Stimulated activated CD8-positive, alpha-beta memory T cell treated with anti-CD3 and anti-CD28 coated beads, Interleukin-7, amount 100 ng/mL, for 1 hour (primary cell): Measurements from ENCODE around the gene KREMEN1.
"Not testable (repeated sequence)": the region's sequence is repeated elsewhere in the genome, so short reads cannot be mapped to it uniquely, and the experiment has no call there.

Experiments
- DNase-seq, 2 donors: peaks; one replicate each; pipeline ENCODE4 v3.0.0-alpha.2; 2020; ENCODE audit warnings: low read depth in 2 of 2

The KREMEN1 gene

DNA sequence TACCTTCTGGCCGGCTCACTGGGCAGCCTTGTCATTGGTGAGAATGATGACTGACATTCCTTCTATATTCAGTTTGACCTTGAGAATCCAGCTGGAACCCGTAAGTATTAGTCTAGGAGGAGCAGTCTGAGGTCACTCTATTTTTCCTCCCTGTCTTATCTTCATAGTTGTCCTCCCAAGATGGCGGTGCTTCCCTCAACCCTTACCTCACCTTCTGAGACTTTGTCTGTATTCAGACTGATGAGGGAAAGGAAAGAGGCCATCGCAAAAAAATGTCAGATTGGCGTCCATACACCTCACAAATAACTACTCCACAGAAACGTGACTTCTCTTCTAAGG, 6.0 kb downstream of the KREMEN1 start:
- DNase-seq = no peak

DNA sequence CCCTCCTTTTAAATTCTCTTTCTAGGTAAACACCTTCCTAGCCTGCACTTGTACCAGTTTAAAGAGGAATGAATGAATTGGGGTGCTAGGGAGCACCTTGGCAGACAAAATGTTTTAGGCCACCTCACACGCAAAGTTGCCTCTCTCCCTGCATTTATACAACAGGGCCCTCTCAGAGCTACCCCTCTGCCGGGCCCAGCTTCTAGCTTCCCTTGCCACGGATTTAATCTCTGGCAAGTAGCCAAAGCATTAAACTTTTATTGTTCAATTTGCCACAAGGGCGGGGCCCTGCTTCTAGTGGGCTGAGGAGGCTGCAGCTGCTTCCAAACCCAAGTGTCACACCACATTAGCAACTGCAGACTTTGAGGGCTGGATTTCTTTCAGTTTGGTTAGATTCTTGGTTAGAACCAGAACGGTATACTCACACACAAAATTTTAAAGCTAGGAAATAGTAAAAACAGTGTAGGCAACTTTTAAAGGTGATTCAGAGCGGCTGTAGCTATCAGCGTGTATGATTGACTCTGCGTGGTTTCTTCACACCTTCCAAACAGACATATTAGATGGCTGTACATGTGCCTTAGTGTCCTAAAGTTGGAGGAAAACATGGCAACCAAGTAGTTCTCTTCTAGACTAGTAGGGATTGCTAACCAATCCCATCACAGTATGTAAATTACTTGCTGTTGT, 6.5 kb downstream of the KREMEN1 start:
- DNase-seq = no peak

DNA sequence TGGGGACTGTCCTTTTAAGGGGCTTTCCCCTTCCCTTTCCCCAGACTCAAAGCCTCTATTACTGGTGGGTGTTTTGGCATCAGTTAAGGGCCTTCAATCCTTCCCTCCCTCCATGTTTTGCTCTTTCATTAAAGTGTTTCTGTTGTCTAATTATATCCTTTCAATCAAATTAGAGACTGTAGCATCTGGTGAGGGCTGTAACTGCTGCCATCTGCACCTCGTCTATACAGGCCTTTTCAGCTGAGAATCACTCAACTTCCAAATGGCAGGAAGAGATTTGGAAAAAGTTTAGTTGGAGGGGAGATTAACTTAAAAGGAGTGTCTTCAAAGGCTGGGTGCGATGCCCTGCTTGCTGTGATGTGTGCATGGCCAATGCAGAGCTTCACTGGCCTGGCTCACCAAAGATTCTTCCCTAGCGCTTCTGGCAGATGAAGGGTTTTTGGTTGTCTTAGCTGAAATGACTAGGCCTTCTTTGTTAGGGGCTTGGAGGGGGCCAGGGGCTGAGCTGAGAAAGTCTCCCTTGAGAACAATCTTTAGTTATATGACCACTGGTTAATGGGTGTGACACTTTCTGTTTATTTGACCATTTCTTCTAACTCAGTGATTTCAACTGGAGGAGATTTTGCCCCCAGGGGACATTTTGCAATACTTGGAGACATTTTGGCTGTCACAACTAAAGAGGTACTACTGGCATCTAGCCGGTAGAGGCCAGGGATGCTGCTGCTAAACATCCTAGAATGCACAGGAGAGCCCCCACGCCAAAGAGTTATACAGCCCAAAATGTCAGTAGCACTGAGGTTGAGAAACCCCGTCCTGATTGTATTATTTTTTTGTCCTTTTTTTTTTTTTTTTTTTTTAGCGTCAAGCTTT, 7.5 kb downstream of the KREMEN1 start:
- DNase-seq = no peak

DNA sequence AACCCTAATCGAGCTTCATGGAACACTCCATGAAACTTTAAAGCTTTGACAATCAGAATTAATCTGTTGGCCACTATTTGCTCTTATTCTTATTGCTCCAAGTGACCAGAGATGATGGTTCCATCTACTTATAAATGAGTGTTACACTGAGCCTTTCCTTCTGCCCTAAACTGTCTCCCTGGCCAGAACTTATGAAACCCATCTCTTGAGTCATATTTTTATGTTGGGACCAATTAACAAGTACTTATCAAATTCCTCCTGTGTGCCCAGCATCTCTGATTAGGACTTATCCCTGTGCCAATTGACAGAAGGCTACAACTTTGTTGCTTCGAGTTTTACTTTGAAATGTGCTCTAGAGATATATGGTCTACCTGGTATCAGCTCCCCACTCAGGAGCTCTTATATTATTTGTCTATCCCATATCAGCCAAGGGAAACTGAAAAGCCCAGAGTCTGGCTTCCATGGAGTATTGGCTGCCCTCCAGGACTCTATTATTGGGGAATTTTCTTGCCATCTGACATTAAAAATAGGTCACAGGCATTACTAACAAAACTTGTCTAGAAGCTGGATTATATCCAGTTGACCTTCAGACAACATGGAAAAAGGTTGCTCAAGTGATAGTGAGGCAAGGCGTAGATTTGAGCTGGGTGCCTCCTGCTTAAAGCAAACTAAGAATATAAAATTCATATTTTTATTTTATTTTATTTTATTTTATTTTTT, 8.8 kb downstream of the KREMEN1 start:
- no peak for DNase-seq

DNA sequence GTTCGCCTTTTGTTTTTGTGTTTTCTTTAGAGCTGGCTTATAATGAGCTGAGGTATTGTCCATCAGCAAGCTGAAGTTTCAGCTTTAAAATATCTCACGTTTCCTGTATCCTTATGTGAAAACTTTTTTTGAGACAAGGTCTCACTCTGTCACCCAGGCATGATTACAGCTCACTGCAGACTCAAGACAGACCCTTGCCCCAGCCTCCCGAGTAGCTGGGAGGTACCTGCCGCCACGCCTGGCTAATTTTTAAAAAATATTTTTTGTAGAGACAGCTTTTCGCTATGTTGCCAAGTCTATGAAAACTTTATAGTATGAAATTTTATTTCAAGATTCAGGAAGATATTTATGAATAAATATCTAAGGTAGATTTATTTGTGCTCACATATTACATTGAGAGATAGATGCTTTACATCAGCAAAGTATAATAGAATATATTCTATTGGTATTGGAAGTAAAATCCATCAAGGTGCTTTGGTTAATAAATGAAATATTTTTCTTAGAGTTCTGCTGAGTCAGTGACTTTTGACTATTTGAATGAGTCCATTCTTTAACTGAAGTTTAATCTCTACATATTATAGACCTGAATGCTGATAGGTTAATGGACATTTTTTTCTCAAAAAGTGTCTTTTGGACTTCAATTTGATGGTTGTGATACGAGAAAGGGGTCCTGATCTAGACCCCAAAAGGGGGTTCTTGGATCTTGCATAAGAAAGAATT, 10.2 kb downstream of the KREMEN1 start:
- DNase-seq = no peak

DNA sequence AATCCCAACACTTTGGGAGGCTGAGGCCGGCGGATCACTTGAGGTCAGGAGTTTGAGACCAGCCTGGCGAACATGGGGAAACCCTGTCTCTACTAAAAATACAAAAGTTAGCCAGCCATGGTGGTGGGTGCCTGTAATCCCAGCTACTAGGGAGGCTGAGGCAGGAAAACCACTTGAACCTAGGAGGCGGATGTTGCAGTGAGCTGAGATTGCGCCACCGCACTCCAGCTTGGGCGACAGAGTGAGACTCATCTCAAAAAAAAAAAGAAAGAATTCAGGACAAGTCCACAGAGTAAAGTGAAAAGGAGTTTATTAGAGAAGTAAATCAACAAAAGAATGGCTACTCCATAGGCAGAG, 10.7 kb downstream of the KREMEN1 start:
- not testable (repeated sequence) for DNase-seq

DNA sequence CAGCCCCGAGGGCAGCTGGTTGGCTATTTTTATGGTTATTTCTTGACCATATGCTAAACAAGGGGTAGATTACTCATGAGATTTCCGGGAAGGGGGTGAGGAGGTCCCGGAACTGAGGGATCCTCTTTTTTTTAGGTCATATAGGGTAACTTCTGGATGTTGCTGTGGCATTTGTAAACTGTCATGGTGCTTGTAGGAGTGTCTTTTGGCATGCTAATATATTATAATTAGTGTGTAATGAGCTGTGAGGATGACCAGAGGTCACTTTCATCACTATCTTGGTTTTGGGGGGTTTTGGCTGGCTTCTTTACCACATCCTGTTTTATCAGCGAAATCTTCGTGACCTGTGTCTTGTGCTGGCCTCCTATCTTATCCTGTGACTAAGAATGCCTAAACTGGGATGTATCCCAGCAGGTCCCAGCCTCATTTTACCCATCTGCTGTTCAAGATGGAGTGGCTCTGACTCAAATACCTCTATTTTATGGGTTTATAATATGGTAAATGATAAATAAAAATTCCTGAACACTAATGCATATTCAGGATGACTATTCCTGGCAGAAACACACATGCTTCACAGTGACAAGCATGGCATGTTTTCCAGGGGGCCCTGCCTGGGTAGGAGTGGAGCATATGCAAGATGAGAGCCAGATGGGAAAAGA, 11.2 kb downstream of the KREMEN1 start:
- DNase-seq = no peak

DNA sequence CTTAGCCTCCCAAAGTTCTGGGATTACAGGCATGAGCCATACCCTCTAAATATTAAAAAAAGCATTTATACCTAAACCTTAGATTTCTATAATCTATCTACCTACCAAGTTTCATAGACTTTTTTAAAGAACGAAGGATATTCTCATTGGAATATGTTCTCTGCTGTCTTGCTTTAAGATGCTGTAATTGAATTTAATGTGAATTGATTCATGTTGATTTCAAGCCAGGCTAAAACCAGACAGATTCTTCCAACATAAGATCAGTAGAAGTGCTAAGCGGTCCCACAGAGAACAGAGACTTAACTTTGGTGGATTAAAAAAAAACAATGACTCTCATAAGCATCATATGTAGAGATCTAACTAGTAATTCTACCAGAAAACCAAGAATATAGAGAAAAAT, 14.2 kb downstream of the KREMEN1 start:
- DNase-seq = no peak

DNA sequence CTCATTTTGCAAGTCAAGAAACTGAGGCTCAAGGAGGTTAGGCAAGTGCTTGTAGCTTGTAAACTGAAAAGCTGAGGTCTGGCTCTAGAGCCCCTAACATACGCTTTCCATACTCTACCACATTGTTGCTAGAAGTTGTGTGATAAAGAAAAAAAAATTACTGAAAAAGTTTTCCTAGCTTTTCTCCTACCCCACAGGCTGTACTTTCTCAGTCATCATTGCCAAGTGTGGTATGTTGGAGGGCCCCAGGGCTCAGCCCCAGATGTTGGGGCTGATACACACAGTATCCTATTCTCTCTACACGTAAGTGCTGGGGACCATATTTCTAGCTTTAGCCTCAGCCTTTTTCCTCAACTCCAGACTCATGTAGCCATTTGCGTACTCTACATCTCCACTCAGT, 16.0 kb downstream of the KREMEN1 start:
- DNase-seq = no peak

DNA sequence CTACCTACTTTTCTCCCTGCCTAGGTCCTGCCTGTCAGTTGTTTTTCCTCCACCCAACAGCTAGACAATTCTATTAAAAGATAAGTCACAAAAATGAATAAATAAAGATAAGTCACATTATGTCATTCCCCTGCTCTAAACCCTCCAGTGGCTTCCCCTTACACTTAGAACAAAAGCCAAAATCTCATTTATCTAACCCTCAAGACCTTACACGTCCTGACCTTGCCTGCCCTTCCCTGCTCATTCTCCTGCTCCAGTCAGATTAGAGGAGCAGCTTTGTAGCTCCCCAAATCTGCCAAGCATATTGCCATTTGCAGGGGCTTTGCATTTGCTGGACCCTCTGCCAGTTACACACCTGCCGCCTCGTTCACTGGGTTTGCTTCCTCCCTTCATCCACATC, 16.7 kb downstream of the KREMEN1 start:
- no peak for DNase-seq

DNA sequence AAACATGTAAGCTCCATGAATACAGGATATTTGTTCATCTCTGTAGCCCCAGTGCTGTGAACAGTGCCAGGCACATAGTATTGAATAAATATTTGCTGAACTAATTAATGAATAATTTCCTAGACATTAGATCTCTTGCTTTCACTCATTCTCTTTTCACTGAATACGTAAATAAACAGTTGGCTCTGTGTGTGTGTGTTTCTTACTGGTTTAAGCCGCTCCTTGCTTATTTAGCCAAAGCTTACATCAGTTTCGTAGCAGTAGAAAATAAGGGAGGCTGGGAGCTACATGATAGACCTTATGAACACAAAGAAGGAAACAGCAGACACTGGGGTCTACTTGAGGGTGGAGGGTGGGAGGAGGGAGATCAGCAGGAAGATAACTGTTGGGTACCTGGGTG, 17.2 kb downstream of the KREMEN1 start:
- DNase-seq = no peak

DNA sequence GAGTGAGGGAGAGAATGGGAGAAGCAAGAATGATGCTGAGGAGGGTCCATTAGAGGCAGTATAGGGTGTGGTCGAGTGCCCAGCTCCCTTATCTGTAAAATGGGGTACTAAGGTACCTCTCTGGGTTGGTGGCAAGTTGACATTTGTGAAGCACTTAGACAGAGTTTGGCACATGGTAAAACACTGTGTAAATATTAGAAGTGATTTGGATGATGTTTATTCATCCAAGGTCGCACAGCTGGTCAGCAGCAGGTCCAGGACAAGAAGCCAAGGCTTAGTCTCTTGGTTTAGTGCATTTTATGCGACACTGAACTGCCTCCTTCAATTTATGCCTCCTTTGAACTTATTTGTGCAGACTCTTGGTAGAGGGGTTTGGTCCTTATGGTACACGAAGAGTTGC, 19.4 kb downstream of the KREMEN1 start:
- no peak for DNase-seq

DNA sequence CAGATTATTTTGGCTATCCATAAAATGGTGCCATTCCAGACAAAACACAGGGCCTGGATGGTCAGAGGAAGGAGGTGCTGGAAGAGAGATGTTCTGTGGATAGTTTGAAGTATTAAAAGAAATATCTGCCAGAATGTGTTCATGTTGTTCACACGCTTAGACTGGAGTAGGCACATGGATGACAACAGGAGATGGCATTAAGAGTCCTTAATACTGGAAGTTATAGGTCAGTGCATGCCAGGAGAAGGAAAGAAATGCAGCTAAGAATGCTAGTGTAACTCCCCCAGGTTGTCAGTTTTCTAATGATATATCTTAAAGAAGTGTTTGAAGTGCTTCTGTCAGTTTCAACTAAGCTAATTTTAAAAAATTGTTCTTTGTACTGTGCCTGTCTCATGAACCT, 20.2 kb downstream of the KREMEN1 start:
- DNase-seq = no peak

DNA sequence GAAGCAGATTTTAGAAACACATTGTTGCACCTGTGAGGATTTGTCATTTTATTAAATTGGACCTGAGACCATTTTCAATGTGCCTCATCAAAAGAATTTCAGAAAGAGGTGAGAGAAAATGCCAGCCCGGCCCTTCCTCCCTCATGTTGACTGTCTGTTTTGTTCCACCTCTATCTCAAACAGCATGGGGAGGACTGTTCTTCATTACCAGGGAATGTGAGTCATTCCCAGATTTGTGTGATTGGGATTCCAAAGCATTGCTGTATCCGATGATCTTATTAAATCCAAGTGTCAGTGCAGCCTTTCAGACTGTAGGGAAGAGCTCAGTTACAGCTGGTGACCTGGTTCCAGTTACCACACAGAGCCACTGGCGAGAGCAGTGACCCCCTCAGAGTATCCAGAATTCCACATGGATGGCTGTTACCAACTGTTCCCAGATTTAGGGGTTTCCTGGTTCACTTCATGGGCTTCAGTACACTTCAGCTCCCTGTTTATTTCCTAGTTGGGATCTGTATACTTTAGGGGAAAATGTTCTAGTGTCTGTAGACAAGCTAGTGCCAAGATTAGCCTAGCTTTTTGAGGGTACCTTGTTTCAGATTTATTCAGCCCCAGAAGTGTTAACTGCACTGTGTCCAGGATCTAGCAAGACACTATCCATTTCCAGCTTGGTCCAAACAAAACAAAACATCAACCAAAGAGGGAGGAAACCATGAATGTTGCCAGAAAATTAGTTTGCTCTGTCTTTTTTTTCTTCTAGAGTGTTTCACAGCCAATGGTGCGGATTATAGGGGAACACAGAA, 20.9 kb downstream of the KREMEN1 start:
- no peak for DNase-seq

DNA sequence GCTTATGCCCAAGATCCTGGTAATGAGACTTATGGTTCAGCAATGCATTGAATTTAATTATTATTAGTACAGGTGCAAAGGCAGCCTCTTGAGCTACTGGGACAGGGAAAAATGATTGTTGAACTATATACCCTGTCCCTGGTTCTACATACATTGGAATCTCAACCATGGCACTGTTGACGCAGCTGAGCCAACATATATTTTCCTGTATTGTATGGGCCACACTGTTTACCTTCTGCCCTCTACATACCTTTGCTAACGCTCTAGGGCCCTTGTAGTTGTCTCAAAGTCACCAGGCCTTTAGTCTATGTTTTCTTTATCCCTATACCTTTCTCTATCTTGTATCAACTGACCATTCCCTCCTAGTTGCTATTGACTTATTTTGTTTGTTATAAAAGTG, 22.6 kb downstream of the KREMEN1 start:
- DNase-seq = no peak

DNA sequence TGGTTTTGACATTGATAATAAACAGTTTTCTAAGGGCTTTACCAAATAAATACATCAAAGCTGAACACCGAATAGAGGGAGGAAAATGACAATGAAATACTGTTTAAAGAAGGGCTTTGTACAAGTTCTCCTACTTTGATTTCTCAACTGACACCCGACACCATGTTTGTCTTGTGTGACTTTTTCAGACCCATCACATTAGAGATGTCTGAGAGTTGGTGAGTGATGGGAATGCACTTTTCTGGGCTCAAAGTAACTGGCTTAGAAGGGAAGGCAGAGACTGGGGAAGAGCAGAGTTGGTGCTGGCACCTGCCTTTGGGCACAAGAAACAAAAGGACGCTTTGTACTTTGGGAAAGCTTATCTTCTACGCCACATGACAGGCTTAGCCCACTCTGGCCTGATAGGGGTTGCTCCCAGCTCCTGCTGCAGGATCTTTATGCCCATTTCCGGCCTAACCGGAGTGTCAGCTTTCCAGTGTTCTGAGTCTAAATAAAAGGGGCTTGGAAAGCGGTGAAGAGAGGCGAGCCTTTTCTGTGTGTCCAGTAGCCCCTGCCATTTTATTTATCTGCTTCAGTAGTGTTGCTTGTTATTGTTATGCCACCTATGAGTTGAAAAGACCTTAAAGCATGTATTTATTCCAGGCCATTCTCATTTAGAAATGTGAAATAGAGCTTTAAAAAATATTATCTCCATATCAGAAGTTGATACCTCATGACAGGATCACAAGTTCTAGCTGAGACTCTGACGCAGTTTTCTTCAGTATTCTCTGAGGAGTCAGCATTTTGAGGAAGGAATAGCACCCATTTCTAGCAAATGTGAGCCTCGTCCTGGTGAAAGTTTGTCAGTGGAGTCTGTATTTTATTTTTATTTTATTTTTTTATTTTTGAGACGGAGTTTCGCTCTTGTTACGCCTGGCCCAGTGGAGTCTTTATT, 24.2 kb downstream of the KREMEN1 start:
- no peak for DNase-seq

DNA sequence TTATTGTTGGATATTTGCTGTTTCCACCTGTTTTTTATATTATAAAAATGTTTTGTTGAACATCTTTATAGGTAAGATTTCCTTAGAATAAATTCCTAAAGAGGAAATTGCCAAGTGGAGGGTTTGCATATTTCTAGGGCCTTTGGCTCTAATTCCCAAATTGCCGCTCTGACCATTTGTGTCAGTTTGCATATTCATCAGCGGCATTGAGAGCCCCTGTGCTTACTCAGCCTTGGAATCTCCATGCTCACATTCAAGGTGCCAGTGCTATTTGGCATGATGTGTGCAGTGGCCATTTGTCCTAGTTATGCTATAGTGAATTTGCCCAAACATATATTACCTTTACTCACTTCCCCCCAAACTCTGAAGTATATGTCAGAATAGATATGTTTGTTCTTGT, 25.5 kb downstream of the KREMEN1 start:
- no peak for DNase-seq

DNA sequence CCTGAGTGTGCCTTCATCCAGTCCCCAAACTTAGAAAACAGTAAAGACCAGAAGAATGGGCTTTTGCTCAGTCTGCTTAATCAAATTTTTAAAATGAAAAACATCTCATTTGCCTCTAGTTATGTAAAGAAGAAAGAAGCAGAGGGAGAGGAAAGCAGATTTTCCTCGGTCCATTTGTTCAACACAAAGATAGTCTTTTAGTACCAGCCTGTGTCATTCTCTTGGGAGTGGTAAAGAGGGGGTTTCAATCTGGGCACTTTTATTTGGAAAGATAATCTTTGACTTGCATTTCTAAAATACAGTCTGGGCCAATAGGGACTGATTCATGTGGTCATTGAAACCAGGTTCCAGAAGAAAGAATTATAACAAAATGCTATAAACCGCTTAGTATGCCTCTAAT, 29.5 kb downstream of the KREMEN1 start:
- no peak for DNase-seq

DNA sequence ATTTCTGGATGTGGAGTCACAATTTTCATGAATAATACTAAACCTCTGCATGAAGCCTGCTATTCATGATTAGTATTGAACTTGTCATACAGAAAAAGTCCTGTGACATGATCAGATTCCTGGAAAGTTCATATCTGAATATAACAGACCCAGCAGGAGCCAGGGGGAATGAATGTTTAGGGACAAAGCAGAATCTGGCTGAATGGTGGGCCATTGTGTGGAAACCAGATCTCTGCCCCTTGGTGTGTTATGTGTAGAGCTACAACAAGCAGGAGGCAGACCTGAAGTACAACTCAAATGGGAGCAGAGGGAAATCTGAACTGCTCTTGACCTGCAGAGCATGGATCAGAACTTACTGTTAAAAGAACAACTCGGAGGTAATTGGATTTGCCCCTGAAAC, 30.3 kb downstream of the KREMEN1 start:
- no peak for DNase-seq

DNA sequence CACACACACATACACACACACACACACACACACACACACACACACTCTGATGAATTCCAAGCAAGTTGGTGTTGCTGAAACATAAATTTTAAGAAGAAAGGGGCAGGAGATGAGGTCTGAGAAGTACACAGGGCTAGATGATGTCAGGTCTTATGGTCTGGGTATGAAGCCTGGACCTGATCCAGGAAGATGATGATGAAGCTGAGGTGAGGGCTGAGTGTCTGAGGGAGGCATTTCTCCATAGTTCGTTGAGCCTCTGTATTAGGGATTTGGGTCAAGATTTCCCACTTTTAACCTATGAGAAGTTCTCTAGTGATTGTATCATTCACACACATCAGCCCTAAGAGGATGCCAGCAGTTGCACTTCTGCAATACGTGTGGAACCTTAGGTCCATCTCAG, 32.6 kb downstream of the KREMEN1 start:
- no peak for DNase-seq
